Omental fat pad (tissue), 4 donors: ENCODE measurements around the gene LRRC2. TPM values are rescaled to one million over a fixed set of nuclear protein-coding genes. Genes with fewer than 3 reads are reported as not detected.
A peak's percentile ranks its signal among the peaks of the same experiment; 100 is the strongest.

Experiments
- ATAC-seq: fragments of 150-250 bp; one replicate; pipeline ENCODE4 v1.9.1; 2016; ENCODE audit warnings: mild to moderate bottlenecking, moderate library complexity; ENCODE audit not compliant: low FRiP score
- DNase-seq: peaks from one replicate; pipeline ENCODE4 v3.0.0-alpha.2; 2019; ENCODE audit warnings: low spot score
- total RNA-seq, 4 donors: library from RNA; depleted of rRNA; stranded (reverse); fragments of >200 nt; gene quantifications; one replicate each; pipeline ENCODE4 v1.1.0, GENCODE V29; 2016
- TF ChIP-seq, protein P1 (sequence below), 3 donors: fragments of 450-650 bp; IDR thresholded peaks; one replicate each; pipeline ENCODE4 v1.5.1; 2016 to 2017; ENCODE audit warnings: antibody characterized with exemption in 3 of 3, mild to moderate bottlenecking in 3 of 3, moderate library complexity in 2 of 3

LRRC2 gene
- total RNA-seq, 4 donors from 2014 or later, result 2.0 to 6.9 (median 3.8) TPM

DNA sequence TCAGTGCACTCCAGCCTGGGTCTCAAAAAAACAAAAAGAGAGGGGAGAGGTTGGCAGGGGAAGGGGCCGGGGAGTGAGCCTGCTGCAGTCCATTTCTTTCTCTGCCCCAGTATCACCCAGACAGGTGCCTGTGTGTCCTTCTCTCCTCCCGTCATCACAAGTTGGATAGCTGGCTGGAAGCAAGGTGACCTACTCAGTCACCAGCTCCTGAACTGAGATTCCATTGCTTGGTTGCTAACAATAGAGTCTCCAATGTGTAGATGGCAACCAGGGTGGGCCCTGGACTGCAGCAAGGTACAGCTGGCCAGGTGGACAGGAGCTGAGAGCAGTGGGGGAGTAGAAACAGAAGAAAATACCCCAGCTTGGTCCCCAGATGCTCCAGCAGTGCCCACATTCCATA lies 4.6 kb downstream of the LRRC2 start:
- DNase-seq, result no peak
- TF ChIP-seq, protein P1, sequence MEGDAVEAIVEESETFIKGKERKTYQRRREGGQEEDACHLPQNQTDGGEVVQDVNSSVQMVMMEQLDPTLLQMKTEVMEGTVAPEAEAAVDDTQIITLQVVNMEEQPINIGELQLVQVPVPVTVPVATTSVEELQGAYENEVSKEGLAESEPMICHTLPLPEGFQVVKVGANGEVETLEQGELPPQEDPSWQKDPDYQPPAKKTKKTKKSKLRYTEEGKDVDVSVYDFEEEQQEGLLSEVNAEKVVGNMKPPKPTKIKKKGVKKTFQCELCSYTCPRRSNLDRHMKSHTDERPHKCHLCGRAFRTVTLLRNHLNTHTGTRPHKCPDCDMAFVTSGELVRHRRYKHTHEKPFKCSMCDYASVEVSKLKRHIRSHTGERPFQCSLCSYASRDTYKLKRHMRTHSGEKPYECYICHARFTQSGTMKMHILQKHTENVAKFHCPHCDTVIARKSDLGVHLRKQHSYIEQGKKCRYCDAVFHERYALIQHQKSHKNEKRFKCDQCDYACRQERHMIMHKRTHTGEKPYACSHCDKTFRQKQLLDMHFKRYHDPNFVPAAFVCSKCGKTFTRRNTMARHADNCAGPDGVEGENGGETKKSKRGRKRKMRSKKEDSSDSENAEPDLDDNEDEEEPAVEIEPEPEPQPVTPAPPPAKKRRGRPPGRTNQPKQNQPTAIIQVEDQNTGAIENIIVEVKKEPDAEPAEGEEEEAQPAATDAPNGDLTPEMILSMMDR (IDR thresholded peaks at IDR 0.05), result no peak
- no peak for ATAC-seq

DNA sequence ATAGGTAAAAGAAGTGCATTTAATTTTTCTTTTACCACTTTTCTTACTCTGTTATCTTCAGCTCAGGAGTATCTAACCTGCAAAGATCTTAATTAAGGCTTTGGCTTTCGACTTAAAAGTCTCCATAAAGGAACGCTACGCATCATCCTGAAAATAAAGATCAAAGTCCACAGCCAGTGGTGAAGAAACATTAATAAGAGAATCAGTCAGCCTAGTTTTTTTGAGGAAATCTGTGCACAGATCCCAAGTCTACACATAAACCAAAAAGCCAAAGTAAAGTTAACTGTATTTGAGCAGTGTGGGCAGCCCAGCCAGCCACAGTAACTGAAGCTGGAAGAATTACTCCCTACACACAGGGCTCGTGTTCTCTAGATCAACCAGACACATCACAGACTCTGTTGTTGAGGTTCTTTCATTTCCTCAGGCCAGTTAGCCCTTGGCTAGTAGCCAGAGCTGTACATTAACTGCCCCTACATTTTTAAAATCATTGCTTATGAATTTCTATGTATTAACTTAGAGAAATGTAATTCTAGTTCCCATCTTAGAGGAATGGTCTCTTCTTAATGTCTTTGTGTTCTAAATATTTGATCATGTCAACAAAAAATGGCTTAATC lies 6.9 kb downstream of the LRRC2 start:
- ATAC-seq (no peak), DNase-seq (no peak)
- TF ChIP-seq, protein P1 (IDR thresholded peaks at IDR 0.05), result no peak

DNA sequence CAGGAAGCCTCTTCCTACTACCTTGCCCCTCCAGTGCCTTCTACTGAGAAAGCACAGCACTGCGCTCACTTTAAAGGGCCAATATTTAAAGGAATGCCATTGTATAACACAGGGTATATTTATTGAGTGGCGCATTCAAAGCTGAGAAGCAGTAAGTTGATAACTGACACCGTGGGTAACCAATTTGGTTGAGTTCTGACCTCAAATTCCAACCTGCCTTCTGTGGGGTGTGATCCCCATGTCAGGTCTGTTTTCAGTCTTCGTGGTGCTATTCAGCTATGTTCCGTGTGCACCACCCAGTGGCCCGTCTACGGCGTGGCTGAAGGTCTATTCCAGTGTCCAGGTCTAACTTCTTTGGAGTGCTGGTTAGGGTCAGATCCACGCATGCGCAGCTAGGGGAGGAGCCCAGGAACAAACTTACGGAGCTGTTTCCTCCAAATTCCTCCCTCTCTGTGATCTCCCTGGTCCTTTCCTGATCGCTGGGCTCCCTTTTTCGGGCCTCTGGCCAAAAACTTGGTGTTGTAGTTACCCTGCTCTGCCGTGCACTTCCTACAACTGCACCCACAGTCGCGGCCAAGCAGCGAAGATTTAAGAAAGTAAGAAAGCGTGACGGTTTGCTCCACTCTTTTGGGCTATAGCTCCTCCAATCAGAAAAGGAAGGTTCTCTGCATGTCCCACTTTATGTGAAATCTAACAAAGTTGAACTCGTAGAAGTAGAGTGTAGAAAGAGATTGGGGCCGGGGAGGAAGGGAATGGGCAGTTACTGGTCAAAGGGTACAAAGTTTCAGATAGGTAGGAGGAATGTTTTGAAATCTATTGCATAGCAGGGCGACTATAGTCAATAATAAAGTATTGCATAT lies 7.7 kb downstream of the LRRC2 start:
- DNase-seq (peak; percentile 70), ATAC-seq (peak; percentile 93)
- TF ChIP-seq, protein P1 (IDR thresholded peaks at IDR 0.05), result no peak

DNA sequence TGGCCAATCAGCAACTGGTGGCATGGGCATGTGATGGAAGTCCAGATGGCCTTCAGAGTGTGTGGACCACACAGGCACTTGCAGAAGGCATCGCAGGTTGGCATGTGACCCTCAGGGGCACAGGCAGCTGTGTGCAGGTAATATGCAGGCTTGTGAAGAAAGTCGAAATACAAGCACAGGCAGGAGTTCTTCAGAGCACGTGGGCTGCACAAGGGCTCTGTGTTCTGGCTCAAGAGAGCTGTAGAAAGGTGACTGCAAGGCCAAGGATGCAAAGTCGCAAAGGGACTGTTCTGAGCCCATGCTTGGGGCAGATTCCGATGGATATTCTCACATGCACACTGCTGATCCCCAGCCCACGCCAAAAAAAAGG lies 8.3 kb downstream of the LRRC2 start:
- no peak for ATAC-seq

DNA sequence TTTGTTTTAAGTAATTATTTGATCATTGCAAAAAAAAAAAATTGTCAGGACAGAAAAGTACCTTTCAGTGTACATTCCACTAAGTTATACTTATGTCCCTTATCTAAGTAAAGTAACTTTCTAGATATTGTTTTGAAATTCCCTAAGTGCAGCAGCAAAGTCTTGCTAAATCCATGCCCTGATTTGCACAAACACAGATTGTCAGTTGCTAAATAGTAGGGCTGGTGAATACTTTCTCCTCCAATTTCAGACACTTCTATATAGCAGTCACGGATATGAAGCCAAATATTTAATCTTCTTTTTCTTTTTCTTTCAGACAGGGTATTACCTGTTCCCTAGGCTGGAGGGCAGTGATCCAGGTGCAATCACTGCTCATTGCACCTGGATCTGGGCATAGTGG lies 12.9 kb downstream of the LRRC2 start:
- TF ChIP-seq, protein P1 (IDR thresholded peaks at IDR 0.05), result no peak
- DNase-seq (no peak), ATAC-seq (no peak)

More for the DNA sequence above, 8.3 kb downstream of the LRRC2 start:
- TF ChIP-seq, protein P1 (IDR thresholded peaks at IDR 0.05), result no peak
- no peak for DNase-seq

DNA sequence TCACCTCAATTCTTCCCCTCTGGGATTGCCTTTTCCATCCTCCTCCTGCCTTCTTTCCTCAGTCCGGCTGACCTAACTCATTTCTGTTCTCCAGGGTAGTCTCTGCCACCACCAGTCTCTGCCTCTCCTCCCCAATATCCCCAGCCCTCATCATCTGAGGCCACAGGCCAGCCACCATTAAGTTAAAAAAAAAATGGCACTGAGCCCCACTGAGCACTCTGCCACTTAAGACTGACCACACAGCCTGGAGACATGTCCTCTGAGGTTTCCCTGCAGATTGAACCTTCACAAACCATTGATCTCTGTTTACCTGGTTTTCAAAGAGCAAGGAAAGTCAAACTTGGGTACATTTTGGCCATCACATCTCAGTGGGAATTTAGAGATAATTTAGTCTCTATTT lies 13.6 kb downstream of the LRRC2 start:
- TF ChIP-seq, protein P1 (IDR thresholded peaks at IDR 0.05), result no peak

DNA sequence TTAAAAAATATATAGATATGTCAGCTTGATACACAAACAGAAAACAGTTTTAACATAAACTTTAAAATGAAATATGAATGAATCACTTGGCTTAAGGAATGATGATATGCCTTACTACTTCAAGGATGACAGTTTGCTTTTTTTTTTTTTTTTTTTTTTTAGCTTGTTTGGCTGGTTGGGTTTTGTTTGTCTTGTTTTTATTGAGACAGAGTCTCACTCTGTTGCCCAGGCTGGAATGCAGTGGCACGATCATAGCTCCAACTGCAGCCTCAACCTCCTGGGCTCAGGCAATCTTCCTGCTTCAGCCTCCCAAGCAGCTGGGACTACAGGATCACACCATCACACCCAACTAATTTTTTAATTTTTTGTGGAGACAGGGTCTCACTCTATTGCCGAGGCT lies 14.5 kb downstream of the LRRC2 start:
- ATAC-seq, result no peak
- TF ChIP-seq, protein P1 (IDR thresholded peaks at IDR 0.05), result no peak
- DNase-seq, result no peak

More for the DNA sequence above, 13.6 kb downstream of the LRRC2 start:
- DNase-seq, result no peak
- no peak for ATAC-seq
